CD4-positive, alpha-beta T cell treated with Interleukin-4 for 1 hour (primary cell): ENCODE measurements around the gene MAP7.
"Not testable (repeated sequence)": the region's sequence is repeated elsewhere in the genome, so short reads cannot be mapped to it uniquely, and the experiment has no call there.

Experiments used
- DNase-seq, 2 donors: peaks; one replicate each; pipeline ENCODE4 v3.0.0-alpha.2; 2020 to 2022

The MAP7 gene

GRCh38 chr6:136411453-136412354 is 138.5 kb downstream of the MAP7 start:
- DNase-seq: no peak

GRCh38 chr6:136411025-136411325 is 139.2 kb downstream of the MAP7 start:
- no peak for DNase-seq

- no peak for DNase-seq
Observed at GRCh38 chr6:136410201-136411024, 139.8 kb downstream of the MAP7 start.

- DNase-seq: no peak
Observed at GRCh38 chr6:136409597-136409996, 140.6 kb downstream of the MAP7 start.

- DNase-seq: no peak
Observed at GRCh38 chr6:136408204-136408603, 142.0 kb downstream of the MAP7 start.

- DNase-seq: no peak
Observed at GRCh38 chr6:136405420-136406029, 144.7 kb downstream of the MAP7 start.

GRCh38 chr6:136404627-136405419 is 145.4 kb downstream of the MAP7 start:
- no peak for DNase-seq

- DNase-seq: no peak
Observed at GRCh38 chr6:136404007-136404406, 146.2 kb downstream of the MAP7 start.

GRCh38 chr6:136403110-136403980 is 146.9 kb downstream of the MAP7 start:
- DNase-seq: no peak

- DNase-seq: no peak
Observed at GRCh38 chr6:136401749-136402148, 148.5 kb downstream of the MAP7 start.

- DNase-seq: not testable (repeated sequence)
Observed at GRCh38 chr6:136401236-136401635, 149.0 kb downstream of the MAP7 start.

- no peak for DNase-seq
Observed at GRCh38 chr6:136398453-136398852, 151.8 kb downstream of the MAP7 start.

GRCh38 chr6:136396908-136397307 is 153.3 kb downstream of the MAP7 start:
- DNase-seq: no peak

GRCh38 chr6:136390959-136391358 is 159.3 kb downstream of the MAP7 start:
- DNase-seq: not testable (repeated sequence)

GRCh38 chr6:136387316-136387715 is 162.9 kb downstream of the MAP7 start:
- no peak for DNase-seq

- no peak for DNase-seq
Observed at GRCh38 chr6:136383268-136383937, 166.8 kb downstream of the MAP7 start.

- no peak for DNase-seq
Observed at GRCh38 chr6:136382676-136383252, 167.5 kb downstream of the MAP7 start.

- no peak for DNase-seq
Observed at GRCh38 chr6:136378888-136379287, 171.3 kb downstream of the MAP7 start.

GRCh38 chr6:136375836-136376235 is 174.4 kb downstream of the MAP7 start:
- DNase-seq: not testable (repeated sequence)

GRCh38 chr6:136371959-136372358 is 178.3 kb downstream of the MAP7 start:
- DNase-seq: no peak
